ENCODE results near the gene CTSA. TPM values are rescaled to one million over a fixed set of nuclear protein-coding genes. Genes with fewer than 3 reads are reported as not detected.
"Not testable (repeated sequence)": the region's sequence is repeated elsewhere in the genome, so short reads cannot be mapped to it uniquely, and the experiment has no call there.

The CTSA gene
- total RNA-seq, 1 donor, result 61.3 TPM

GRCh38 chr20:45925821-45926506, 34.8 kb downstream of the CTSA start:
- no peak for DNase-seq (ENCODE audit: low read depth)
- no peak overlapping the region for H3K4me3 ChIP-seq (ENCODE audit: low read depth, low read length)
- no peak for TF ChIP-seq CTCF (IDR thresholded peaks at IDR 0.05; ENCODE audit: insufficient read depth, low read depth, low read length)

DNA sequence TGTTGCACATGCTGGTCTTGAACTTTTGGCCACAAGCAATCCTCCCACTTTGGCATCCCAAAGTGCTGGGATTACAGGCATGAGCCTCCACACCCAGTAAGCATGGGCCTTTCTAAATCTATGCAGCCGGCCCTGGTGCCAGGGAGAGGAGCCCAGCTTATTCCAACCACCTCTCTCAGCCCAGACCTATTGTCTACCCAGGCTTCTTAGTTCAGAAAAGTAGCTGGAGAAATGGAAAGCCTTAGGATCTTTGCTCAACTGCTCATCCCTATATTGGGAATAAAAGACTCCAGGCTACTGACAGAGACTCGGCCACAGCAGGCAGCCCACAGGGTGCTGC, 35.6 kb downstream of the CTSA start:
- TF ChIP-seq CTCF (IDR thresholded peaks at IDR 0.05; ENCODE audit: insufficient read depth, low read depth, low read length), result no peak
- H3K4me3 ChIP-seq (ENCODE audit: low read depth, low read length), result no peak overlapping the region
- no peak for DNase-seq (ENCODE audit: low read depth)

DNA sequence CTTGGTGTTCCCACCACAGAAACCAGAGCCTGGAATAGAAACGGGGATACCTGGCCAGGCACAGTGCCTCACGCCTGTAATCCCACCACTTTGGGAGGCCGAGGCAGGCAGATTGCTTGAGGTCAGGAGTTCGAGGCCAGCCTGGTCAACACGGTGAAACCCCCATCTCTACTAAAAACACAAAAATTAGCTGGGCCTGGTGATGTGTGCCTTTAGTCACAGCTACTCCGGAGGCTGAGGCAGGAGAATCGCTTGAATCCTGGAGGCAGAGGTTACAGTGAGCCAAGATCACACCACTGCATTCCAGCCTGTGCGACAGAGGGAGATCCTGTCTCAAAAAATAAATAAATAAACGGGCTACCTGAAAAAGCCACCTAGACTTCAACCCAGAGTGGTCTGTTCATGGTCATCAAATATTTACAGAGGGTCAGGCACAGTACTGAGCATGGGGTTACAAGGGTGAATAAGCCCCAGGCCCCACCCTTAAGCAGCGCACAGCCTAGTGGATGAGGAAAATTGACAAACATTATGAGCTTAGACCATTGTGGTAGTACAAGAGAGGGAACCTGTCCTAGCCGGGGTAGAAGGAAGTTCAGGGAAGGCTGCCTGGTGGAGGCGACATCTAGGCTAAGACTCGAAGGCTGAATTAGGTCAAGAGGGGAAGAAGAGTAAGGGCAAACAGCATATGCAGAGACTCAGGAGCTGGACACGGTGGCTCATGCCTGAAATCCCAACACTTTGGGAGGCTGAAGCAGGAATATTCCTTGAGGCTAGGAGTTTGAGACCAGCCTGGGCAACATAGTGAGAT, 36.1 kb downstream of the CTSA start:
- H3K4me3 ChIP-seq (ENCODE audit: low read depth, low read length), result no peak overlapping the region
- no peak for TF ChIP-seq CTCF (IDR thresholded peaks at IDR 0.05; ENCODE audit: insufficient read depth, low read depth, low read length)
- no peak for DNase-seq (ENCODE audit: low read depth)

DNA sequence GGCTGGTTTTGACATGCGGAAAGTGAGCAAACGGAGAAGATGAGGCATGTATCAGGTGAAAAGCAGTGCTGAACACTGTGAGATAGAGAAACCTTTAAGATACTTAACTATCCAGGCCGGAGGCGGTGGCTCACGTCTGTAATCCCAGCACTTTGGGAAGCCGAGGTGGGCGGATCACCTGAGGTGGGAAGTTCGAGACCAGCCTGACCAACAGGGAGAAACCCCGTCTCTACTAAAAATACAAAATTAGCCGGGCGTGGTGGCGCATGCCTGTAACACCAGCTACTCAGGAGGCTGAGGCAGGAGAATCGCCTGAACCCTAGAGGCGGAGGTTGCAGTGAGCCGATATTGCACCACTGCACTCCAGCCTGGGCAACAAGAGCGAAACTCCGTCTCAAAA, 40.5 kb downstream of the CTSA start:
- H3K4me3 ChIP-seq (ENCODE audit: low read depth, low read length); DNase-seq (ENCODE audit: low read depth): not testable (repeated sequence)

GRCh38 chr20:45933266-45934045, 42.3 kb downstream of the CTSA start:
- H3K4me3 ChIP-seq (ENCODE audit: low read depth, low read length), result peak overlapping the region; percentile 87
- peak; percentile 76 for DNase-seq (ENCODE audit: low read depth)
- peak; percentile 35 for TF ChIP-seq CTCF (IDR thresholded peaks at IDR 0.05; ENCODE audit: insufficient read depth, low read depth, low read length)

- peak; percentile 44 for DNase-seq (ENCODE audit: low read depth)
- H3K4me3 ChIP-seq (ENCODE audit: low read depth, low read length), result peak overlapping the region; percentile 87
- TF ChIP-seq CTCF (IDR thresholded peaks at IDR 0.05; ENCODE audit: insufficient read depth, low read depth, low read length), result no peak
Observed at GRCh38 chr20:45934046-45934585, 43.0 kb downstream of the CTSA start.
